ENCODE data around the gene ZNF550. TPM values are rescaled to one million over a fixed set of nuclear protein-coding genes. Genes with fewer than 3 reads are reported as not detected.
A peak's percentile ranks its signal among the peaks of the same experiment; 100 is the strongest.
"Not testable (repeated sequence)": the region's sequence is repeated elsewhere in the genome, so short reads cannot be mapped to it uniquely, and the experiment has no call there.

Gene ZNF550
- total RNA-seq, 1 donor from 2014 or later: 8.6 TPM

DNA sequence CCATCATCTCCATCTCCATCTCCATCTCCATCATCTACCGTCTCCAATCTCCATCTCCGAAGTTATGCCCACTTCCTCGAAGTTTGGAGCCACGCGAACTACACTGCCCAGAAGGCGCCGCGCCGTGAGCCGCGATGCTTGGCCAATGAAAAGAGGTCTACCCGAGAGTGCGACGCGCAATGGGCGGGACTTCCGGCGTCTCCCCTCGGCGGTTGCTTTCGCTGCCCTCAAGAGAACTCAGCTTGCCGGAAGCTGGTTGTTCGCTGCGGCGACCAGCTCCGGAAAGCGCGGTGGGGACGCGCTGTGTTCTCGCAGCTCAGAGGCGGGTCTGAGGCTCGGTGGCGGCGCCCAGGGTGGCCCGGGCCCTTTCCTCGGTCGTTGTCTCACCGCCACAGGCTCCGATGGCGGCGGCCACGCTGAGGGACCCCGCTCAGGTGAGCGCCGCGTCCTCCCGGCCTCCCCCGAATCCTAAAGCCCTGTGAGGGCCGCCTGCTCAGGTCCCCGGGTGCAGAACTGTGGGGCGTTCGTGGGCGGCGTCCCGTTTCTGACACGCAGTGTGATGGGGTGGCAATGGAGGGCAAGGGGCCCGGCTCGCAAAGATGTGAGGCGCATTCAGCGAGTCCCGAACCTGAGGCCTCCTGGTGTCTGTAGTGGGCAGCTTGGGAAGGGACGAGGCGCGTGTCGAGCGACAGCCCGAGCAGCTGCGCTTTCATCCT lies 59.8 kb downstream of the ZNF550 start, which contains the start of gene ZNF773:
TSS of gene ZNF773 (plus strand) at position 259 of the 716 bp plus-strand sequence. CDS start at position 402, 143 bp downstream.
- peak; percentile 16 for TF ChIP-seq CTCF (IDR thresholded peaks at IDR 0.05)
- H3K27me3 Mint-ChIP-seq (ENCODE audit: low read depth): not testable (repeated sequence)
- Mint-ChIP-seq H3K9me3 (ENCODE audit: low read depth) (peaks cover 64% of the 10 kb centered on the region), H3K27ac (ENCODE audit: unreplicated experiment) (peak within 1 kb of the TSS; percentile 85), H3K4me3 (ENCODE audit: unreplicated experiment) (peak within 1 kb of the TSS; percentile 77), H3K36me3 (ENCODE audit: low read depth) (peaks cover 48% of the 10 kb centered on the region), H3K4me1 (ENCODE audit: low read depth) (peaks cover 16% of the 10 kb centered on the region)
- DNase-seq (ENCODE audit: low spot score): peak; percentile 98

- peaks cover 68% of the 10 kb centered on the region for H3K9me3 Mint-ChIP-seq (ENCODE audit: low read depth)
- H3K27ac Mint-ChIP-seq (ENCODE audit: unreplicated experiment): peak overlapping the region; percentile 80
- DNase-seq (ENCODE audit: low spot score); H3K27me3 Mint-ChIP-seq (ENCODE audit: low read depth): not testable (repeated sequence)
- H3K4me3 Mint-ChIP-seq (ENCODE audit: unreplicated experiment): peak overlapping the region; percentile 77
- H3K4me1 Mint-ChIP-seq (ENCODE audit: low read depth): peaks cover 16% of the 10 kb centered on the region
- peaks cover 49% of the 10 kb centered on the region for H3K36me3 Mint-ChIP-seq (ENCODE audit: low read depth)
Observed at GRCh38 chr19:57499332-57499679, 60.4 kb downstream of the ZNF550 start.

DNA sequence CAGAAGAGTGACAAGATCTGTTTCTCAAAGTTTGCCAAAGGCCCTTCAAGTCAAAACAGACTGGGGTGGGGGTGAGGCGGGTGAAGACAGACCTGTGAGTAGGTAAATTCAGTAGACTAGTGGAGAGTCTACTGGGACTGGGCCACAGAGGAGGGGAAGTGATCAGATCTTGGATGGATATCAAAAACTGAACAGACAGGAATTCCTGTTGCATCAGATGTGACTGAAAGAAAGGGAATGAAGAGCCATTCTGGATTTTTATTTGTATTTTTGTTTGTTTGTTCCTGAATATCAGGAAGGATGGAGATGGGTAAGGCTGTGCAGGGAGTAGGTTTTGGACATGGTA lies 71.4 kb downstream of the ZNF550 start:
- H3K4me3 Mint-ChIP-seq (ENCODE audit: unreplicated experiment): peak overlapping the region; percentile 77
- peak overlapping the region; percentile 86 for H3K27ac Mint-ChIP-seq (ENCODE audit: unreplicated experiment)
- peaks cover 43% of the 10 kb centered on the region for H3K9me3 Mint-ChIP-seq (ENCODE audit: low read depth)
- peaks cover 13% of the 10 kb centered on the region for H3K4me1 Mint-ChIP-seq (ENCODE audit: low read depth)
- not testable (repeated sequence) for DNase-seq (ENCODE audit: low spot score); H3K27me3 Mint-ChIP-seq (ENCODE audit: low read depth)
- H3K36me3 Mint-ChIP-seq (ENCODE audit: low read depth): peaks cover 42% of the 10 kb centered on the region

DNA sequence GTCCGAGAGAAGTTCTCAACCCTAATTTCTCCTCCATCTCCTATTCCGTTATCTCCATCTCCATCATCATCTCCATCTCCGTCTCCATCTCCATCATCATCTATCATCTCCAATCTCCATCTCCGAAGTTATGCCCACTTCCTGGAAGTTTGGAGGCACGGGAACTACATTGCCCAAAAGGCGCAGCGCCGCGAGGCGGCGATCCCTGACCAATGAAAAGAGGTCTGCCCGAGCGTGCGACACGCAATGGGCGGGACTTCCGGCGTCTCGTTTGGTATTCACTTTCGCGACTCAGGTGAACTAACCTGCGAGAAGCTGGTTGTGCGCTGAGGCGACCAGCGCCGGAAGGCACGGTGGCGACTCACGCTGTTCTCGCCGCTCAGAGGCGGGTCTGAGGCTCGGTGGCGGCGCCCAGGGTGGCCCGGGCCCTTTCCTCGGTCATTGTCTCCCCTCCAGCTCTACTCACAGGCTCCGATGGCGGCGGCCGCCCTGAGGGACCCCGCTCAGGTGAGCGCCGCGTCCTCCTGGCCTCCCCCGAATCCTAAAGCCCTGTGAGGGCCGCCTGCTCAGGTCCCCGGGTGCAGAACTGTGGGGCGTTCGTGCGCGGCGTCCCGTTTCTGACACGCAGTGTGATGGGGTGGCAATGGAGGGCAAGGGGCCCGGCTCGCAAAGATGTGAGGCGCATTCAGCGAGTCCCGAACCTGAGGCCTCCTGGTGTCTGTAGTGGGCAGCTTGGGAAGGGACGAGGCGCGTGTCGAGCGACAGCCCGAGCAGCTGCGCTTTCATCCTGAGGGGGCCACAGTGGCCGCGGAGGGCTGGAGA lies 72.0 kb downstream of the ZNF550 start, which contains the start of gene ZNF419:
TSS of gene ZNF419 (plus strand) at position 274 of the 822 bp plus-strand sequence. CDS start at position 475, 201 bp downstream.
- TF ChIP-seq CTCF (IDR thresholded peaks at IDR 0.05): peak; percentile 39
- H3K27me3 Mint-ChIP-seq (ENCODE audit: low read depth): not testable (repeated sequence)
- DNase-seq (ENCODE audit: low spot score): peak; percentile 96
- H3K4me3 Mint-ChIP-seq (ENCODE audit: unreplicated experiment): peak within 1 kb of the TSS; percentile 77
- H3K27ac Mint-ChIP-seq (ENCODE audit: unreplicated experiment): peak within 1 kb of the TSS; percentile 86
- peaks cover 37% of the 10 kb centered on the region for H3K9me3 Mint-ChIP-seq (ENCODE audit: low read depth)
- peaks cover 13% of the 10 kb centered on the region for H3K4me1 Mint-ChIP-seq (ENCODE audit: low read depth)
- H3K36me3 Mint-ChIP-seq (ENCODE audit: low read depth): peaks cover 37% of the 10 kb centered on the region

Other genes with a start within 250 kb of the ZNF550 start
- gene ZNF543, start 239.4 kb downstream of the ZNF550 start, total RNA-seq: 5.1 to 6.7 TPM (median 5.3 TPM) in 3 replicates
- gene ZNF304, start 208.6 kb downstream of the ZNF550 start, total RNA-seq: 7.5 to 9.6 TPM (median 8.0 TPM) in 3 replicates
- 9.9 to 12.1 TPM (median 10.7 TPM) in 3 replicates for gene TRAPPC2B, start 196.3 kb downstream of the ZNF550 start, total RNA-seq
- 2.4 to 7.1 TPM (median 2.9 TPM) in 3 replicates for gene ZNF547, start 196.3 kb downstream of the ZNF550 start, total RNA-seq
- gene ZNF548, start 170.0 kb downstream of the ZNF550 start, total RNA-seq: 15.1 to 22.2 TPM (median 15.6 TPM) in 3 replicates
- 6.1 to 12.3 TPM (median 6.9 TPM) in 3 replicates for gene ZNF17, start 148.7 kb downstream of the ZNF550 start, total RNA-seq
- gene ZNF749, start 124.5 kb downstream of the ZNF550 start, total RNA-seq: 7.8 to 10.3 TPM (median 8.1 TPM) in 3 replicates
- 0.26 to 0.97 TPM (median 0.75 TPM) in 3 replicates for gene VN1R1, start 102.7 kb downstream of the ZNF550 start, total RNA-seq
- 6.0 to 12.8 TPM (median 7.0 TPM) in 3 replicates for gene ZNF772, start 82.3 kb downstream of the ZNF550 start, total RNA-seq
- 11.6 to 15.5 TPM (median 13.2 TPM) in 3 replicates for gene ZNF419, start 72.1 kb downstream of the ZNF550 start, total RNA-seq
- gene ZNF773, start 59.9 kb downstream of the ZNF550 start, total RNA-seq: 8.7 to 10.1 TPM (median 9.0 TPM) in 3 replicates
- gene ZNF549, start 32.5 kb downstream of the ZNF550 start, total RNA-seq: 6.8 to 7.4 TPM (median 7.1 TPM) in 3 replicates
- gene ZNF416, start 19.0 kb upstream of the ZNF550 start, total RNA-seq: 5.4 to 7.7 TPM (median 6.0 TPM) in 3 replicates
- gene ZIK1, start 24.3 kb upstream of the ZNF550 start, total RNA-seq: 4.8 to 7.2 TPM (median 5.5 TPM) in 3 replicates
- gene ZNF530, start 40.0 kb upstream of the ZNF550 start, total RNA-seq: 1.4 to 3.4 TPM (median 2.2 TPM) in 3 replicates
- 16.9 to 19.8 TPM (median 19.3 TPM) in 3 replicates for gene ZNF134, start 54.4 kb upstream of the ZNF550 start, total RNA-seq
- gene ZNF211, start 73.3 kb upstream of the ZNF550 start, total RNA-seq: 11.0 to 13.1 TPM (median 12.6 TPM) in 3 replicates
- gene ZSCAN4, start 109.1 kb upstream of the ZNF550 start, total RNA-seq: not detected in 3 replicates
- 4.0 to 5.8 TPM (median 5.5 TPM) in 3 replicates for gene ZNF551, start 122.1 kb upstream of the ZNF550 start, total RNA-seq
- 15.7 to 16.3 TPM (median 15.7 TPM) in 3 replicates for gene ZNF154, start 149.3 kb upstream of the ZNF550 start, total RNA-seq
- gene ZNF671, start 167.8 kb upstream of the ZNF550 start, total RNA-seq: 6.3 to 7.2 TPM (median 7.0 TPM) in 3 replicates
- gene ZNF776, start 187.0 kb upstream of the ZNF550 start, total RNA-seq: 13.2 to 18.9 TPM (median 14.7 TPM) in 3 replicates
- gene ZNF586, start 209.8 kb upstream of the ZNF550 start, total RNA-seq: 9.8 to 14.7 TPM (median 10.7 TPM) in 3 replicates